PC-3 (cell line): ENCODE results near the gene ARHGAP42.

ENCODE experiments used
- CTCF ChIP-seq: fragments of 300-600 bp; sonication (generic); conservative IDR thresholded peaks from 2 replicates; pipeline ENCODE4 v1.5.1; 2017; ENCODE audit warnings: antibody characterized with exemption, low read depth, mild to moderate bottlenecking, low read length
- EZH2 ChIP-seq: fragments of 300-600 bp; sonication (generic); IDR thresholded peaks from one replicate; pipeline ENCODE4 v1.6.1; 2017; ENCODE audit warnings: antibody characterized with exemption, mild to moderate bottlenecking, low read length; ENCODE audit not compliant: unreplicated experiment

- no peak for TF ChIP-seq EZH2
- TF ChIP-seq CTCF = no peak
Measured at GRCh38 chr11:100810146-100810545, 123.1 kb downstream of the ARHGAP42 start.
